H9 (cell line): ENCODE data around the gene PLEKHA5. TPM values are rescaled to one million over a fixed set of nuclear protein-coding genes. Genes with fewer than 3 reads are reported as not detected.

Experiments used
- DNase-seq: peaks from one replicate; pipeline ENCODE4 v3.0.0-alpha.2; 2017
- H2AFZ ChIP-seq: one replicate; pipeline ENCODE4 v1.6.1; 2013; ENCODE audit warnings: mild to moderate bottlenecking, low read length, control low read depth, moderate library complexity
- H2AK5ac ChIP-seq: 2 replicates; pipeline ENCODE4 v1.6.1; 2013; ENCODE audit warnings: low read length, control low read depth, mixed read lengths; ENCODE audit not compliant: insufficient read length
- H2BK120ac ChIP-seq: one replicate; pipeline ENCODE4 v1.6.1; 2013; ENCODE audit warnings: low read depth, mild to moderate bottlenecking, low read length, control low read depth, inconsistent platforms; ENCODE audit not compliant: poor library complexity, severe bottlenecking
- H2BK12ac ChIP-seq: 2 replicates; pipeline ENCODE4 v1.6.1; 2013; ENCODE audit warnings: low read length, control low read depth, mixed read lengths, low read depth; ENCODE audit not compliant: insufficient read length
- H2BK15ac ChIP-seq: 2 replicates; pipeline ENCODE4 v1.6.1; 2013; ENCODE audit warnings: low read depth, low read length, control low read depth
- H2BK20ac ChIP-seq: one replicate; pipeline ENCODE4 v1.6.1; 2013; ENCODE audit warnings: low read depth, mild to moderate bottlenecking, low read length, control low read depth, inconsistent platforms; ENCODE audit not compliant: poor library complexity, severe bottlenecking
- H2BK5ac ChIP-seq: 2 replicates; pipeline ENCODE4 v1.6.1; 2013; ENCODE audit warnings: low read length, control low read depth, mixed read lengths; ENCODE audit not compliant: insufficient read length
- H3K14ac ChIP-seq: 2 replicates; pipeline ENCODE4 v1.6.1; 2013; ENCODE audit warnings: low read length, control low read depth; ENCODE audit not compliant: insufficient read depth
- H3K18ac ChIP-seq: 2 replicates; pipeline ENCODE4 v1.6.1; 2013; ENCODE audit warnings: low read depth, mild to moderate bottlenecking, mixed read lengths, low read length, control low read depth; ENCODE audit not compliant: insufficient read length
- H3K23ac ChIP-seq: 2 replicates; pipeline ENCODE4 v1.6.1; 2013; ENCODE audit warnings: low read length, control low read depth, mixed read lengths, low read depth; ENCODE audit not compliant: insufficient read length
- H3K23me2 ChIP-seq: 2 replicates; pipeline ENCODE4 v1.6.1; 2013; ENCODE audit warnings: low read depth, mild to moderate bottlenecking, mixed read lengths, low read length, control low read depth; ENCODE audit not compliant: insufficient read length, poor library complexity, severe bottlenecking
- H3K27ac ChIP-seq: 2 replicates; pipeline ENCODE4 v1.5.1; 2013; ENCODE audit warnings: low read length, control low read depth, mixed read lengths, low read depth; ENCODE audit not compliant: insufficient read length
- H3K27me3 ChIP-seq: 2 replicates; pipeline ENCODE4 v1.6.1; 2013; ENCODE audit warnings: low read length, control low read depth, inconsistent platforms; ENCODE audit not compliant: insufficient read depth
- H3K4ac ChIP-seq: 2 replicates; pipeline ENCODE4 v1.6.1; 2013; ENCODE audit warnings: low read depth, mild to moderate bottlenecking, control low read depth, inconsistent platforms, low read length, moderate library complexity
- H3K4me1 ChIP-seq: 2 replicates; pipeline ENCODE4 v1.6.1; 2013; ENCODE audit warnings: low read length, control low read depth, inconsistent platforms; ENCODE audit not compliant: insufficient read depth
- H3K4me2 ChIP-seq: 2 replicates; pipeline ENCODE4 v1.6.1; 2013; ENCODE audit warnings: low read length, control low read depth, mixed read lengths; ENCODE audit not compliant: insufficient read length, insufficient read depth
- H3K56ac ChIP-seq: 2 replicates; pipeline ENCODE4 v1.6.1; 2013; ENCODE audit warnings: low read depth, mild to moderate bottlenecking, mixed read lengths, low read length, control low read depth; ENCODE audit not compliant: insufficient read length
- H3K79me1 ChIP-seq: 2 replicates; pipeline ENCODE4 v1.6.1; 2013; ENCODE audit warnings: low read depth, mild to moderate bottlenecking, moderate library complexity, low read length, control low read depth, inconsistent platforms; ENCODE audit not compliant: insufficient read depth, poor library complexity, severe bottlenecking
- H3K79me2 ChIP-seq: 2 replicates; pipeline ENCODE4 v1.6.1; 2013; ENCODE audit warnings: low read length, control low read depth, inconsistent platforms; ENCODE audit not compliant: insufficient read depth
- H3K9ac ChIP-seq: 2 replicates; pipeline ENCODE4 v1.6.1; 2013; ENCODE audit warnings: low read length, control low read depth, mixed read lengths; ENCODE audit not compliant: insufficient read length; ENCODE audit errors: extremely low read depth
- H3K9me3 ChIP-seq: one replicate; pipeline ENCODE4 v1.6.1; 2013; ENCODE audit warnings: low read depth, low read length, inconsistent platforms; ENCODE audit not compliant: control insufficient read depth
- H3T11ph ChIP-seq: one replicate; pipeline ENCODE4 v1.6.1; 2013; ENCODE audit warnings: mild to moderate bottlenecking, low read length, control low read depth, inconsistent platforms
- H4K20me1 ChIP-seq: one replicate; pipeline ENCODE4 v1.6.1; 2013; ENCODE audit not compliant: control insufficient read depth, insufficient read length, insufficient read depth
- H4K5ac ChIP-seq: 2 replicates; pipeline ENCODE4 v1.6.1; 2013; ENCODE audit warnings: low read depth, mild to moderate bottlenecking, mixed read lengths, low read length, control low read depth; ENCODE audit not compliant: insufficient read length
- H4K8ac ChIP-seq: replicated peaks from 2 replicates; pipeline ENCODE4 v1.6.1; 2013; ENCODE audit warnings: low read length, control low read depth, mixed read lengths, low read depth; ENCODE audit not compliant: insufficient read length
- H4K91ac ChIP-seq: 2 replicates; pipeline ENCODE4 v1.6.1; 2013; ENCODE audit warnings: low read depth, mild to moderate bottlenecking, moderate library complexity, mixed read lengths, low read length, control low read depth; ENCODE audit not compliant: insufficient read length
- H3K27ac Mint-ChIP-seq, 3 experiments: 2 replicates in 2 of 3; 3 replicates in 1 of 3; pipeline ENCODE4 v1.8.0; 2020 to 2021; ENCODE audit warnings: mixed read lengths in 3 of 3, mild to moderate bottlenecking in 1 of 3, moderate library complexity in 1 of 3
- H3K27me3 Mint-ChIP-seq: 2 replicates; pipeline ENCODE4 v1.8.0; 2021; ENCODE audit warnings: low read depth, mild to moderate bottlenecking, moderate library complexity, mixed read lengths
- H3K36me3 Mint-ChIP-seq, 3 experiments: 2 replicates in 2 of 3; 3 replicates in 1 of 3; pipeline ENCODE4 v1.8.0; 2020 to 2021; ENCODE audit warnings: low read depth in 3 of 3, mixed read lengths in 3 of 3; ENCODE audit not compliant: insufficient read depth in 1 of 3
- H3K4me1 Mint-ChIP-seq, 2 experiments: 2 replicates each; pipeline ENCODE4 v1.8.0; 2020; ENCODE audit warnings: mixed read lengths in 2 of 2
- H3K4me3 Mint-ChIP-seq, 2 experiments: 2 replicates in 1 of 2; 3 replicates in 1 of 2; pipeline ENCODE4 v1.8.0; 2020 to 2021; ENCODE audit warnings: mild to moderate bottlenecking in 2 of 2, mixed read lengths in 2 of 2, moderate library complexity in 1 of 2
- H3K9me3 Mint-ChIP-seq, 2 experiments: 2 replicates in 1 of 2; 3 replicates in 1 of 2; pipeline ENCODE4 v1.8.0; 2020; ENCODE audit warnings: mild to moderate bottlenecking in 2 of 2, mixed read lengths in 2 of 2, moderate library complexity in 1 of 2
- CTCF ChIP-seq: fragments of 200-600 bp; sonication (generic); conservative IDR thresholded peaks from 3 replicates; pipeline ENCODE4 v1.8.0; 2021; ENCODE audit warnings: antibody characterized with exemption, mild to moderate bottlenecking
- WGBS: extraction: QIAGEN DNeasy Blood & Tissue Kit; methylation state at CpG from one replicate; pipeline ENCODE4 v1.1.7; 2013; ENCODE audit warnings: missing lambda C conversion rate, low lambda C conversion rate, mixed read lengths; ENCODE audit not compliant: insufficient read length; ENCODE audit errors: extremely low coverage; 5-methylcytosine and 5-hydroxymethylcytosine counted together
- total RNA-seq: library from RNA; stranded (reverse); gene quantifications from 2 replicates; pipeline ENCODE4 v1.2.1, GENCODE V29; 2021

Gene PLEKHA5
- total RNA-seq, 1 experiment from 2014 or later = 86.7 TPM

GRCh38 chr12:19382563-19382962 is 253.0 kb downstream of the PLEKHA5 start:
- Histone ChIP-seq H3K4me1 (no peaks in the 10 kb centered on the region), H4K5ac (no peak overlapping the region), H3T11ph (no peak overlapping the region), H2BK12ac (no peak overlapping the region), H3K23ac (no peak overlapping the region), H4K91ac (no peak overlapping the region), H3K27me3 (no peaks in the 10 kb centered on the region), H2AK5ac (no peak overlapping the region), H4K20me1 (no peaks in the 10 kb centered on the region), H3K79me1 (no peaks in the 10 kb centered on the region), H2BK15ac (no peak overlapping the region), H3K4ac (no peak overlapping the region; the same call in 1 of the 2 replicates), H3K14ac (no peak overlapping the region), H3K9ac (no peak overlapping the region), H2BK20ac (peak overlapping the region; percentile 45), H3K79me2 (no peaks in the 10 kb centered on the region), H3K27ac (no peak overlapping the region), H2BK5ac (no peak overlapping the region), H3K9me3 (no peaks in the 10 kb centered on the region), H3K18ac (no peak overlapping the region), H2BK120ac (peak overlapping the region; percentile 23), H3K4me2 (no peak overlapping the region), H3K23me2 (no peaks in the 10 kb centered on the region), H2AFZ (no peak overlapping the region), H3K56ac (no peak overlapping the region), H4K8ac (no peak overlapping the region)
- H3K36me3 Mint-ChIP-seq = peaks cover 6 to 25% (median 23%) of the 10 kb centered on the region in 3 experiments; a peak in 5 of 7 replicates
- no peak for TF ChIP-seq CTCF
- peak overlapping the region in 2 of 3 experiments; percentile 44 to 81; a peak in 3 of 7 replicates for H3K27ac Mint-ChIP-seq
- DNase-seq = no peak
- no CpG with 5 or more reads among the region's 9 CpGs for WGBS
- H3K4me3 Mint-ChIP-seq = no peak overlapping the region
- H3K27me3 Mint-ChIP-seq = no peaks in the 10 kb centered on the region
- H3K9me3 Mint-ChIP-seq = peaks cover 2 to 4% of the 10 kb centered on the region in 2 experiments; a peak in 2 of 5 replicates
- H3K4me1 Mint-ChIP-seq = peaks cover 15 to 17% of the 10 kb centered on the region in 2 experiments
